Esophagus (tissue), 2 donors: ENCODE measurements around the gene NCOA3. TPM values are rescaled to one million over a fixed set of nuclear protein-coding genes. Genes with fewer than 3 reads are reported as not detected.
A peak's percentile ranks its signal among the peaks of the same experiment; 100 is the strongest.

ENCODE experiments used
- H3K27ac ChIP-seq, 2 donors: one replicate each; pipeline ENCODE4 v1.5.1; 2013; ENCODE audit warnings: low read depth in 2 of 2, mild to moderate bottlenecking in 2 of 2, inconsistent platforms in 1 of 2, low read length in 1 of 2, moderate library complexity in 1 of 2
- H3K27me3 ChIP-seq, 2 donors: one replicate each; pipeline ENCODE4 v1.6.1; 2013; ENCODE audit warnings: low read length in 2 of 2, control low read depth in 1 of 2, mild to moderate bottlenecking in 1 of 2; ENCODE audit not compliant: insufficient read depth in 2 of 2, control insufficient read depth in 1 of 2
- H3K36me3 ChIP-seq, 2 donors: one replicate each; pipeline ENCODE4 v1.6.1; 2013; ENCODE audit warnings: low read length in 1 of 2; ENCODE audit not compliant: control insufficient read depth in 2 of 2, insufficient read depth in 2 of 2
- H3K4me1 ChIP-seq, 2 donors: one replicate each; pipeline ENCODE4 v1.6.1; 2013; ENCODE audit warnings: low read length in 1 of 2; ENCODE audit not compliant: control insufficient read depth in 2 of 2, insufficient read depth in 2 of 2
- H3K4me3 ChIP-seq, 2 donors: one replicate each; pipeline ENCODE4 v1.5.1; 2013; ENCODE audit warnings: low read length in 2 of 2, mild to moderate bottlenecking in 2 of 2, low read depth in 1 of 2, moderate library complexity in 1 of 2
- H3K9me3 ChIP-seq, 2 donors: one replicate each; pipeline ENCODE4 v1.6.1; 2013; ENCODE audit warnings: mild to moderate bottlenecking in 2 of 2, low read depth in 1 of 2, low read length in 1 of 2, moderate library complexity in 1 of 2; ENCODE audit not compliant: control insufficient read depth in 2 of 2, insufficient read depth in 1 of 2
- WGBS, 2 donors: extraction: QIAGEN DNeasy Blood & Tissue Kit; methylation state at CpG; one replicate each; pipeline ENCODE4 v1.1.7; 2013; 5-methylcytosine and 5-hydroxymethylcytosine counted together
- polyA plus RNA-seq, 2 donors: library from polyadenylated mRNA; stranded (reverse); fragments of 200-250 nt; gene quantifications; one replicate each; pipeline ENCODE4 v1.2.3, GENCODE V29; 2013
- donor health status: healthy with polysubstance abuse.
- donor health status: Bipolar disorder and iron deficiency.

Gene NCOA3
- polyA plus RNA-seq, 2 donors, result 7.2 to 7.8 TPM

GRCh38 chr20:47508278-47508677, 6.6 kb downstream of the NCOA3 start:
- H3K4me1 ChIP-seq, result peaks cover 0 to 2% of the 10 kb centered on the region in 2 donors
- no peaks in the 10 kb centered on the region for H3K9me3 ChIP-seq
- H3K27me3 ChIP-seq, result no peaks in the 10 kb centered on the region
- H3K27ac ChIP-seq, result no peak overlapping the region
- no peaks in the 10 kb centered on the region for H3K36me3 ChIP-seq
- no peak overlapping the region for H3K4me3 ChIP-seq

- Histone ChIP-seq H3K4me1 (peaks cover 0 to 2% of the 10 kb centered on the region in 2 donors), H3K9me3 (no peaks in the 10 kb centered on the region), H3K36me3 (no peaks in the 10 kb centered on the region), H3K27me3 (no peaks in the 10 kb centered on the region), H3K27ac (no peak overlapping the region), H3K4me3 (no peak overlapping the region)
- 89 to 94% methylated on average over 6 of the region's 6 CpGs for WGBS, 2 donors
Observed at GRCh38 chr20:47509104-47509661, 7.5 kb downstream of the NCOA3 start.

GRCh38 chr20:47509685-47510084, 8.0 kb downstream of the NCOA3 start:
- WGBS, 2 donors, result 89 to 96% methylated on average over 1 of the region's 1 CpG
- Histone ChIP-seq H3K4me1 (peaks cover 0 to 2% of the 10 kb centered on the region in 2 donors), H3K27ac (no peak overlapping the region), H3K4me3 (no peak overlapping the region), H3K9me3 (no peaks in the 10 kb centered on the region), H3K36me3 (no peaks in the 10 kb centered on the region), H3K27me3 (no peaks in the 10 kb centered on the region)

GRCh38 chr20:47515843-47516242, 14.2 kb downstream of the NCOA3 start:
- Histone ChIP-seq H3K27ac (no peak overlapping the region), H3K27me3 (no peaks in the 10 kb centered on the region), H3K4me3 (no peak overlapping the region), H3K36me3 (peaks cover 0 to 1% of the 10 kb centered on the region in 2 donors), H3K9me3 (peaks cover under 1 to 6% of the 10 kb centered on the region in 2 donors), H3K4me1 (no peaks in the 10 kb centered on the region)
- WGBS, 2 donors, result 79 to 97% methylated on average over 1 of the region's 1 CpG

- Histone ChIP-seq H3K36me3 (peaks cover 0 to 5% of the 10 kb centered on the region in 2 donors), H3K27me3 (no peaks in the 10 kb centered on the region), H3K27ac (peak overlapping the region in 1 of 2 donors; percentile 20), H3K4me1 (no peaks in the 10 kb centered on the region), H3K9me3 (peaks cover 6 to 11% of the 10 kb centered on the region in 2 donors), H3K4me3 (no peak overlapping the region)
- 97 to 98% methylated on average over 19 of the region's 19 CpGs for WGBS, 2 donors
Observed at GRCh38 chr20:47521059-47521808, 19.5 kb downstream of the NCOA3 start.

- Histone ChIP-seq H3K36me3 (peaks cover 0 to 5% of the 10 kb centered on the region in 2 donors), H3K4me3 (no peak overlapping the region), H3K27me3 (no peaks in the 10 kb centered on the region), H3K27ac (no peak overlapping the region), H3K9me3 (peaks cover 6 to 11% of the 10 kb centered on the region in 2 donors), H3K4me1 (no peaks in the 10 kb centered on the region)
- WGBS, 2 donors, result 65 to 78% methylated on average over 8 of the region's 8 CpGs
Observed at GRCh38 chr20:47524015-47524784, 22.5 kb downstream of the NCOA3 start.

- H3K9me3 ChIP-seq, result no peaks in the 10 kb centered on the region
- no peak overlapping the region for H3K27ac ChIP-seq
- H3K4me3 ChIP-seq, result no peak overlapping the region
- no peaks in the 10 kb centered on the region for H3K27me3 ChIP-seq
- no peaks in the 10 kb centered on the region for H3K4me1 ChIP-seq
- 80 to 84% methylated on average over 5 of the region's 5 CpGs for WGBS, 2 donors
- H3K36me3 ChIP-seq, result no peaks in the 10 kb centered on the region
Observed at GRCh38 chr20:47527004-47527800, 25.5 kb downstream of the NCOA3 start.

GRCh38 chr20:47529840-47530239, 28.2 kb downstream of the NCOA3 start:
- 75 to 82% methylated on average over 2 of the region's 2 CpGs for WGBS, 2 donors
- Histone ChIP-seq H3K4me3 (no peak overlapping the region), H3K4me1 (no peaks in the 10 kb centered on the region), H3K9me3 (no peaks in the 10 kb centered on the region), H3K27ac (no peak overlapping the region), H3K36me3 (no peaks in the 10 kb centered on the region), H3K27me3 (no peaks in the 10 kb centered on the region)

GRCh38 chr20:47531458-47531857, 29.8 kb downstream of the NCOA3 start:
- Histone ChIP-seq H3K36me3 (no peaks in the 10 kb centered on the region), H3K9me3 (no peaks in the 10 kb centered on the region), H3K4me1 (peaks cover 0 to 2% of the 10 kb centered on the region in 2 donors), H3K27ac (no peak overlapping the region), H3K4me3 (no peak overlapping the region), H3K27me3 (no peaks in the 10 kb centered on the region)
- 87 to 95% methylated on average over 1 of the region's 1 CpG for WGBS, 2 donors
